Upper lobe of left lung (tissue), 6 donors: ENCODE results near the gene SIRPA. TPM values are rescaled to one million over a fixed set of nuclear protein-coding genes. Genes with fewer than 3 reads are reported as not detected.
"Not testable (repeated sequence)": the region's sequence is repeated elsewhere in the genome, so short reads cannot be mapped to it uniquely, and the experiment has no call there.

ENCODE experiments used
- ATAC-seq, 2 donors: fragments of 200-7000 bp; cut with Tn5 transposase; one replicate each; pipeline ENCODE4 v1.9.1; 2022; ENCODE audit warnings: mild to moderate bottlenecking in 2 of 2, moderate library complexity in 2 of 2; ENCODE audit not compliant: low FRiP score in 2 of 2
- DNase-seq, 2 donors: peaks; one replicate each; pipeline ENCODE4 v3.0.0-alpha.2; 2019 to 2020
- H3K27ac ChIP-seq, 4 donors: fragments of 200-600 bp; sonication (generic); one replicate each; pipeline ENCODE4 v1.5.1; 2016 to 2019
- H3K27me3 ChIP-seq, 4 donors: fragments of 200-600 bp; sonication (generic); one replicate each; pipeline ENCODE4 v1.5.1; 2017 to 2019
- H3K36me3 ChIP-seq, 4 donors: fragments of 200-600 bp; sonication (generic); one replicate each; pipeline ENCODE4 v1.5.1; 2016 to 2019
- H3K4me1 ChIP-seq, 4 donors: fragments of 200-600 bp; sonication (generic); one replicate each; pipeline ENCODE4 v1.5.1; 2018 to 2019
- H3K4me3 ChIP-seq, 4 donors: fragments of 200-600 bp; sonication (generic); one replicate each; pipeline ENCODE4 v1.5.1; 2017 to 2019; ENCODE audit warnings: mild to moderate bottlenecking in 2 of 4, moderate library complexity in 1 of 4
- H3K9me3 ChIP-seq, 4 donors: fragments of 200-600 bp; sonication (generic); one replicate each; pipeline ENCODE4 v1.5.1; 2018 to 2019
- EP300 ChIP-seq, 4 donors: sonication (generic); formaldehyde crosslinking; IDR thresholded peaks; one replicate each; pipeline ENCODE4 v1.5.1; 2017; ENCODE audit warnings: antibody characterized with exemption in 4 of 4, control low read depth in 2 of 4
- POLR2A ChIP-seq, 4 donors: fragments of 450-650 bp; IDR thresholded peaks; one replicate each; pipeline ENCODE4 v1.5.1; 2016 to 2017; ENCODE audit warnings: antibody characterized with exemption in 4 of 4, mild to moderate bottlenecking in 2 of 4
- POLR2AphosphoS5 ChIP-seq, 2 donors: sonication (generic); formaldehyde crosslinking; IDR thresholded peaks; one replicate each; pipeline ENCODE4 v1.5.1; 2017; ENCODE audit warnings: antibody characterized with exemption in 2 of 2
- WGBS, 2 donors: methylation state at CpG; one replicate each; pipeline ENCODE4 v1.1.5; 2017 to 2018; 5-methylcytosine and 5-hydroxymethylcytosine counted together
- total RNA-seq, 6 donors: library from RNA; depleted of rRNA in 4 of 6; stranded (reverse); fragments of >200 nt in 4 of 6; gene quantifications; one replicate each; pipeline versions ENCODE4 v1.1.0 to v1.2.1, GENCODE V29; 2016 to 2021
- TF ChIP-seq, protein P1 (sequence below), 6 experiments: fragments of 450-650 bp in 4 of 6; fragments of 200-600 bp in 2 of 6; sonication (generic) in 2 of 6; IDR thresholded peaks; one replicate each; pipeline ENCODE4 v1.5.1; 2016 to 2019; ENCODE audit warnings: antibody characterized with exemption in 6 of 6
- donor health status: DM: no; HTN: no; CAD: no; lungs with moderate emphysema.
- donor health status: DM: no; HTN: yes; CAD: no; lungs with severe emphysema.

The SIRPA gene
- total RNA-seq, 6 donors from 2014 or later = 36.3 to 119 (median 60.4) TPM

DNA sequence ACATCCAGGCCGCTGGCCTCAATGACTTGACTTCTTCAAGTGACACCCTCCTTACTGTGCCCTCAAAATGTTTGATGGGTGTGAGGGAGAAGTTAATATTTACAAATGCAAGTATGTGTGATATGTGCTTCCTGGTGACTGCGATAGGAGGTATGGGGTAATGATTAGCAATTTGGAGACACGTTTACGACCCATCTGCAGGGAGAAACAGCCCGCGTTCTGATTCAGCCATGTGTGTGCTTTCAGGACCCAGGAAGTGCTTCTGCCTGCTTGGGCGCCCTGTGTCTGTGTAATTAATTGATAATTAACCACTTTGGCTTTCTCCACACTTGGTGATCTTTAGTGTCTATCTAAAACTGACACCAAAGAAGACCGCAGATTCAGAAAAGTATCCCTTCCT lies 25.0 kb downstream of the SIRPA start:
- DNase-seq = no peak
- no peak for ATAC-seq

DNA sequence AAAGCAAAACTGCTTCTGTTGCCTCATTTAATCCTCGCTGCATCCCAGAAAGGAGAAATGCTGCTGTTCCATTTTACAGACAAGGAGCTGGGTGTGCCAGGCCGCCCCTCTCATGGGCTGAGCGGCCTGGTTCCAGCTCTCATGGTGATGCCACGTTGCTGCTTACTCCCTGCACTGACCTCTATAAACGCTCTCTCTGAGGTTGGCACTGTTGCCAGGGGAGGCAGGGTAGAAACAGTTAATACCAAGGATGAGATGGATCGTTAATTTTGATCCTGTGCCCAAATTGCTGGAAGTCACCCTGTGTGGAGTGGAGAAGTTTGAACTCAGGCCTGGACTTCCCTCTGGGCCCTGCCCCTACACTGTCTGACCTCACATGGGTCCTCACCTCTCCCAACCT lies 25.6 kb downstream of the SIRPA start:
- WGBS, 2 donors = 76 to 83% methylated on average over 6 of the region's 6 CpGs
- TF ChIP-seq POLR2AphosphoS5 (IDR thresholded peaks at IDR 0.05) = no peak
- no peak for TF ChIP-seq POLR2A (IDR thresholded peaks at IDR 0.05)
- TF ChIP-seq, protein P1, sequence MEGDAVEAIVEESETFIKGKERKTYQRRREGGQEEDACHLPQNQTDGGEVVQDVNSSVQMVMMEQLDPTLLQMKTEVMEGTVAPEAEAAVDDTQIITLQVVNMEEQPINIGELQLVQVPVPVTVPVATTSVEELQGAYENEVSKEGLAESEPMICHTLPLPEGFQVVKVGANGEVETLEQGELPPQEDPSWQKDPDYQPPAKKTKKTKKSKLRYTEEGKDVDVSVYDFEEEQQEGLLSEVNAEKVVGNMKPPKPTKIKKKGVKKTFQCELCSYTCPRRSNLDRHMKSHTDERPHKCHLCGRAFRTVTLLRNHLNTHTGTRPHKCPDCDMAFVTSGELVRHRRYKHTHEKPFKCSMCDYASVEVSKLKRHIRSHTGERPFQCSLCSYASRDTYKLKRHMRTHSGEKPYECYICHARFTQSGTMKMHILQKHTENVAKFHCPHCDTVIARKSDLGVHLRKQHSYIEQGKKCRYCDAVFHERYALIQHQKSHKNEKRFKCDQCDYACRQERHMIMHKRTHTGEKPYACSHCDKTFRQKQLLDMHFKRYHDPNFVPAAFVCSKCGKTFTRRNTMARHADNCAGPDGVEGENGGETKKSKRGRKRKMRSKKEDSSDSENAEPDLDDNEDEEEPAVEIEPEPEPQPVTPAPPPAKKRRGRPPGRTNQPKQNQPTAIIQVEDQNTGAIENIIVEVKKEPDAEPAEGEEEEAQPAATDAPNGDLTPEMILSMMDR (IDR thresholded peaks at IDR 0.05) = no peak
- TF ChIP-seq EP300 (IDR thresholded peaks at IDR 0.05) = no peak
- no peaks in the 10 kb centered on the region for H3K9me3 ChIP-seq
- ATAC-seq (no peak), DNase-seq (no peak)
- H3K36me3 ChIP-seq = peaks cover 0 to 41% (median 13%) of the 10 kb centered on the region in 4 donors
- no peaks in the 10 kb centered on the region for H3K4me1 ChIP-seq
- no peaks in the 10 kb centered on the region for H3K27me3 ChIP-seq
- H3K27ac ChIP-seq = no peak overlapping the region
- H3K4me3 ChIP-seq = no peak overlapping the region

More for the DNA sequence above, 25.0 kb downstream of the SIRPA start:
- no peaks in the 10 kb centered on the region for H3K9me3 ChIP-seq
- peaks cover 0 to 43% (median 18%) of the 10 kb centered on the region in 4 donors for H3K36me3 ChIP-seq
- TF ChIP-seq POLR2AphosphoS5 (IDR thresholded peaks at IDR 0.05) = no peak
- no peak for TF ChIP-seq EP300 (IDR thresholded peaks at IDR 0.05)
- TF ChIP-seq POLR2A (IDR thresholded peaks at IDR 0.05) = no peak
- TF ChIP-seq, protein P1 (IDR thresholded peaks at IDR 0.05) = no peak
- no peak overlapping the region for H3K27ac ChIP-seq
- H3K4me1 ChIP-seq = no peaks in the 10 kb centered on the region
- H3K27me3 ChIP-seq = no peaks in the 10 kb centered on the region
- 57 to 58% methylated on average over 8 of the region's 8 CpGs for WGBS, 2 donors
- no peak overlapping the region for H3K4me3 ChIP-seq

DNA sequence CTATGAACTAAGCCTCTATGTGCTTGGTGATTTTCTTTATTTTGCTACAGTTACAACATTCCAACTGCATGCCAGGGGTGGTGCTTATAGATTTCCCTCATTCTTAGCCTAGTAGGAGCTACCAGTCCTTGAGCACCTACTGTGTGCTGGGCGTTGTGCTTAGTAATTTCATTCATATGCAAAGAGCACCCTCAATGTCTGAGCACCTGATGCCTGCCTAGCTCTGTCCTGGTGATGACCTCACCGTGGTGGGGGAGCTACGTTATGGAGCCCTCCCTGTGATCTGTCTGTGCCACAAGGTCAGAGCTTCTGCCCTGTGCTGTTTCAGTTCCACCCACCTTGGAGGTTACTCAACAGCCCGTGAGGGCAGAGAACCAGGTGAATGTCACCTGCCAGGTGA lies 26.8 kb downstream of the SIRPA start:
- H3K36me3 ChIP-seq = peaks cover 0 to 30% (median 11%) of the 10 kb centered on the region in 4 donors
- H3K4me1 ChIP-seq, H3K4me3 ChIP-seq, H3K9me3 ChIP-seq, DNase-seq, H3K27ac ChIP-seq, H3K27me3 ChIP-seq, ATAC-seq: not testable (repeated sequence)
- WGBS, 2 donors = 75 to 84% methylated on average over 2 to 4 of the region's 4 CpGs

DNA sequence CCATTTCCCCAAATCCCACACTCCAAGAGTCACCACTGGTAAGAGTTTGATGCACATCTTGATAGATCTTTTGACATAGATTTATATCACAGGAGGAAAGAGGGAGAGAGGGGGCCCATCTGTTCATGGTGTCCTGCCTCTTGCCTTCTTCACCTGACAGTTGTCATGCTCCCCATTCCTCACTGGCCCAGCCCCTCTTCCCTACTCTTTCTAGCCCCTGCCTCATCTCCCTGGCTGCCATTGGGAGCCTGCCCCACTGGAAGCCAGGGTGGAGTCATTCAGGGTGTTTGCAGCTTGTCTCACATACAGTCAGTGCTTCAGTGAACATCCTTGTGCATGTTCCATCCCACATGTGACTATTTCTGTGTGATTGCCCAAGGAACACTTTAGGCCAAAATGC lies 27.6 kb downstream of the SIRPA start:
- TF ChIP-seq, protein P1 (IDR thresholded peaks at IDR 0.05) = no peak
- TF ChIP-seq POLR2AphosphoS5 (IDR thresholded peaks at IDR 0.05) = no peak
- TF ChIP-seq POLR2A (IDR thresholded peaks at IDR 0.05) = no peak
- no peak for TF ChIP-seq EP300 (IDR thresholded peaks at IDR 0.05)
- DNase-seq (no peak), ATAC-seq (no peak)
- Histone ChIP-seq H3K4me1 (peaks cover 0 to 8% (median 0%) of the 10 kb centered on the region in 4 donors), H3K36me3 (peaks cover 0 to 29% (median 12%) of the 10 kb centered on the region in 4 donors), H3K9me3 (no peaks in the 10 kb centered on the region), H3K4me3 (no peak overlapping the region), H3K27ac (no peak overlapping the region), H3K27me3 (no peaks in the 10 kb centered on the region)

DNA sequence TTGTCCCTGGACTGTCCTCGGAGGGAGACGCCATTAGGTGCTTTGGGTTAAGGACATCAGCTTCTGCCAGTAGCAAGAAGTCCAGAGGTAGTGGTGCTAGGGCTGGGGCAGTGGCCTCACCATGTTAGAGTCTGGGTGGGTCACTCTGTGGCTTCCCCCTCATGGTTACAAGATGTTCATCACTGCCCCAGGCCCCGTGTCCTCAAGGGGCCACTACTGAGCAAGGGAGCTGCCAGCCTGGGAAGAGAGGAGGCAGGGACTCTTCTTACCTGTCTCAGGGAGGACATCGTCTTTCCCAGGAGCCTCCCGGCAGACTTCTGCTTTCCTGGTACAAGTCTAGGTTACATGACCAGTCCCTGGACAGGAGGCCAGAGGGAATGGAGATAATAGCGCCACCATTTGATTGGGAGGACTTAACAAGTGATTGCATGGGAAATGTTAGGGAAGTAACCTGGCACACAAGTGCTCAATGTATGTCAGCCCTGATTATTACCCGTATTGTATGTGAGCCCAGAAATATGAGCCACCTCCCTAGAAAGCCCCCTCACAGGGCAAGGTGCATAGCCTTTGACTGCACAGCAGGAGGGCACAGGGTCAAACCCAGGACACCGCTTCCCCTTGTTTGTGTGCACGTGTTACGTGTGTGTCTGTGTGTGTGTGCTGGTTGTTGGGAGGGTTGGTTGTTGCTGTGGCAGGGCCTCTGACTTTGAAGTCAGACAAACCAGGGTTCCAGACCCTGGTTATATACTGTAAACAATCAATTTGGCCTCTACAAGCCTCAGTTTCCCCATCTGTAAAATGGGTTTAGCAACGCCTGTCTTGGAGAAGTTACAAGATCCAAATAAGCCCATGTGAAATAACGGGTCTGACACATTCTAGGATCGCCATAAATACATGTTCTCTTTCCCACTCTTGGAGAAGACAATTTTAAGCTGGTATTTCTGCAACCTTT lies 30.0 kb downstream of the SIRPA start:
- peaks cover 0 to 21% (median 8%) of the 10 kb centered on the region in 4 donors for H3K36me3 ChIP-seq
- no peak overlapping the region for H3K4me3 ChIP-seq
- peaks cover 0 to 12% (median 0%) of the 10 kb centered on the region in 4 donors for H3K4me1 ChIP-seq
- WGBS, 2 donors = 86 to 91% methylated on average over 9 to 13 of the region's 13 CpGs
- no peak for DNase-seq
- no peaks in the 10 kb centered on the region for H3K27me3 ChIP-seq
- TF ChIP-seq POLR2A (IDR thresholded peaks at IDR 0.05) (no peak), EP300 (IDR thresholded peaks at IDR 0.05) (no peak), POLR2AphosphoS5 (IDR thresholded peaks at IDR 0.05) (no peak)
- TF ChIP-seq, protein P1 (IDR thresholded peaks at IDR 0.05) = no peak
- no peaks in the 10 kb centered on the region for H3K9me3 ChIP-seq
- H3K27ac ChIP-seq = no peak overlapping the region
- no peak for ATAC-seq
